ENCODE results near the gene PKMYT1. TPM values are rescaled to one million over a fixed set of nuclear protein-coding genes. Genes with fewer than 3 reads are reported as not detected.

PKMYT1 gene
- total and polyA plus RNA-seq, 9 of the 15 experiments (the other 6 are each of a cell fraction or from before 2014, with no cell fraction given): 8.7 to 201 (median 37.8) TPM

- TF ChIP-seq, protein P1, sequence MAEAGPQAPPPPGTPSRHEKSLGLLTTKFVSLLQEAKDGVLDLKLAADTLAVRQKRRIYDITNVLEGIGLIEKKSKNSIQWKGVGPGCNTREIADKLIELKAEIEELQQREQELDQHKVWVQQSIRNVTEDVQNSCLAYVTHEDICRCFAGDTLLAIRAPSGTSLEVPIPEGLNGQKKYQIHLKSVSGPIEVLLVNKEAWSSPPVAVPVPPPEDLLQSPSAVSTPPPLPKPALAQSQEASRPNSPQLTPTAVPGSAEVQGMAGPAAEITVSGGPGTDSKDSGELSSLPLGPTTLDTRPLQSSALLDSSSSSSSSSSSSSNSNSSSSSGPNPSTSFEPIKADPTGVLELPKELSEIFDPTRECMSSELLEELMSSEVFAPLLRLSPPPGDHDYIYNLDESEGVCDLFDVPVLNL (CRISPR knock-in tag; IDR thresholded peaks at IDR 0.05; ENCODE audit: low read depth): peak; percentile 20; the same call in 1 of the 2 replicates
- TF ChIP-seq RBM25 (IDR thresholded peaks at IDR 0.05; ENCODE audit: low read depth, low read length, severe bottlenecking): peak; percentile 100
- no peak for TF ChIP-seq ZNF197 (CRISPR knock-in tag; IDR thresholded peaks at IDR 0.05; ENCODE audit: low read depth)
- TF ChIP-seq CCNT2 (IDR thresholded peaks at IDR 0.05; ENCODE audit: borderline replicate concordance, extremely low read depth, insufficient read length, low read depth, low read length): peak; percentile 59
- TF ChIP-seq ZKSCAN1 (IDR thresholded peaks at IDR 0.05; ENCODE audit: low read depth, low read length): peak; percentile 12; the same call in 1 of the 2 replicates
- peak; percentile 83 for TF ChIP-seq ARID2 (IDR thresholded peaks at IDR 0.05)
- TF ChIP-seq, protein P2, sequence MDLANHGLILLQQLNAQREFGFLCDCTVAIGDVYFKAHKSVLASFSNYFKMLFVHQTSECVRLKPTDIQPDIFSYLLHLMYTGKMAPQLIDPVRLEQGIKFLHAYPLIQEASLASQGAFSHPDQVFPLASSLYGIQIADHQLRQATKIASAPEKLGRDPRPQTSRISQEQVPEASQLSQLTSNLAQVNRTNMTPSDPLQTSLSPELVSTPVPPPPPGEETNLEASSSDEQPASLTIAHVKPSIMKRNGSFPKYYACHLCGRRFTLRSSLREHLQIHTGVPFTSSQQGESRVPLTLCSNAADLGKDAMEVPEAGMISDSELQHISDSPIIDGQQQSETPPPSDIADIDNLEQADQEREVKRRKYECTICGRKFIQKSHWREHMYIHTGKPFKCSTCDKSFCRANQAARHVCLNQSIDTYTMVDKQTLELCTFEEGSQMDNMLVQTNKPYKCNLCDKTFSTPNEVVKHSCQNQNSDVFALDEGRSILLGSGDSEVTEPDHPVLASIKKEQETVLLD (IDR thresholded peaks at IDR 0.05): peak; percentile 74; the same call in 1 of the 2 replicates
- peak; percentile 88 for TF ChIP-seq SP1 (CRISPR knock-in tag; IDR thresholded peaks at IDR 0.05)
- peak; percentile 99 for TF ChIP-seq NFYB (IDR thresholded peaks at IDR 0.05; ENCODE audit: extremely low read depth, insufficient read length)
- TF ChIP-seq RAD21 (CRISPR knock-in tag; conservative IDR thresholded peaks at IDR 0.05 in 1 of 2, IDR thresholded peaks at IDR 0.05 in 1 of 2): peak; percentile 96 to 97
- no peak for TF ChIP-seq ELF2 (CRISPR knock-in tag; IDR thresholded peaks at IDR 0.05)
- TF ChIP-seq, protein P3, sequence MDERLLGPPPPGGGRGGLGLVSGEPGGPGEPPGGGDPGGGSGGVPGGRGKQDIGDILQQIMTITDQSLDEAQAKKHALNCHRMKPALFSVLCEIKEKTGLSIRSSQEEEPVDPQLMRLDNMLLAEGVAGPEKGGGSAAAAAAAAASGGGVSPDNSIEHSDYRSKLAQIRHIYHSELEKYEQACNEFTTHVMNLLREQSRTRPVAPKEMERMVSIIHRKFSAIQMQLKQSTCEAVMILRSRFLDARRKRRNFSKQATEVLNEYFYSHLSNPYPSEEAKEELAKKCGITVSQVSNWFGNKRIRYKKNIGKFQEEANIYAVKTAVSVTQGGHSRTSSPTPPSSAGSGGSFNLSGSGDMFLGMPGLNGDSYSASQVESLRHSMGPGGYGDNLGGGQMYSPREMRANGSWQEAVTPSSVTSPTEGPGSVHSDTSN (CRISPR knock-in tag; IDR thresholded peaks at IDR 0.05; ENCODE audit: low read depth): peak; percentile 31; the same call in 1 of the 2 replicates
- TF ChIP-seq, protein P3 (tag; conservative IDR thresholded peaks at IDR 0.05; ENCODE audit: low read depth): peak; percentile 94
- TF ChIP-seq HCFC1 (IDR thresholded peaks at IDR 0.05; ENCODE audit: low read depth, low read length): peak; percentile 50
- no peak for TF ChIP-seq ZNF140 (CRISPR knock-in tag; IDR thresholded peaks at IDR 0.05)
- TF ChIP-seq CBFA2T3 (IDR thresholded peaks at IDR 0.05): peak; percentile 28; the same call in 1 of the 2 replicates
- TF ChIP-seq HDGF (IDR thresholded peaks at IDR 0.05): 0 out of 2 replicates have a peak, but pooled peaks have one; percentile 28
- TF ChIP-seq ZBTB7A (IDR thresholded peaks at IDR 0.05; ENCODE audit: borderline replicate concordance, control insufficient read depth, low read depth, low read length): peak; percentile 39; the same call in 1 of the 2 replicates
- TF ChIP-seq YY1 (IDR thresholded peaks at IDR 0.05; ENCODE audit: borderline replicate concordance in 1 of 3, control insufficient read depth in 1 of 3, extremely low read depth in 1 of 3, insufficient read depth in 3 of 3, insufficient read length in 1 of 3, insufficient replicate concordance in 2 of 3, low read depth in 1 of 3, low read length in 2 of 3): peak in 2 of 3 experiments; percentile 22 to 27
Measured at GRCh38 chr16:3003582-3004270, 23.5 kb upstream of the PKMYT1 start (continued).
